HEK293 (cell line): ENCODE results near the gene CLIC2.

Experiments
- CTCF ChIA-PET: fragments of 350-600 bp; formaldehyde crosslinking; extraction: SDS; loops from one replicate; lab custom pipeline; 2021; ENCODE audit warnings: antibody characterized with exemption; lab: Yijun Ruan, JAX
- POLR2A ChIA-PET: fragments of 300-600 bp; formaldehyde crosslinking; extraction: SDS; loops from one replicate; lab custom pipeline; 2020; ENCODE audit warnings: antibody characterized with exemption, inconsistent platforms; lab: Yijun Ruan, JAX
- H3K27ac ChIP-seq: fragments of 200-500 bp; sonication (Bioruptor generic); 2 replicates; pipeline ENCODE4 v1.5.1; 2014; ENCODE audit warnings: low read depth, low read length, control low read depth, inconsistent platforms; ENCODE audit errors: extremely low read depth
- H3K36me3 ChIP-seq, 2 experiments: fragments of 200-500 bp in 1 of 2; sonication (Bioruptor generic) in 1 of 2; 1 replicate in 1 of 2; 2 replicates in 1 of 2; pipeline ENCODE4 v1.5.1; 2014 to 2017; ENCODE audit warnings: inconsistent platforms in 2 of 2, low read length in 2 of 2; ENCODE audit not compliant: control insufficient read depth in 2 of 2, insufficient read depth in 1 of 2
- H3K4me1 ChIP-seq: fragments of 200-500 bp; sonication (Bioruptor generic); 2 replicates; pipeline ENCODE4 v1.5.1; 2014; ENCODE audit warnings: mild to moderate bottlenecking, low read length, inconsistent platforms; ENCODE audit not compliant: control insufficient read depth, insufficient read depth
- H3K4me3 ChIP-seq: 2 replicates; pipeline ENCODE4 v1.5.1; 2011; ENCODE audit warnings: low read depth, mild to moderate bottlenecking, control low read depth, low read length, moderate library complexity
- H3K9me3 ChIP-seq: fragments of 200-500 bp; sonication (Bioruptor generic); 2 replicates; pipeline ENCODE4 v1.5.1; 2014; ENCODE audit warnings: low read depth, low read length, inconsistent platforms; ENCODE audit not compliant: control insufficient read depth, insufficient read depth
- ZNF664 ChIP-seq: fragments of 450-650 bp; formaldehyde crosslinking; IDR thresholded peaks from 2 replicates; pipeline ENCODE4 v1.5.1; 2016; ENCODE audit warnings: missing biosample characterization, missing genetic modification characterization
- ZNF677 ChIP-seq: fragments of 450-650 bp; IDR thresholded peaks from 2 replicates; pipeline ENCODE4 v1.5.0; 2018; ENCODE audit warnings: missing biosample characterization, mild to moderate bottlenecking, missing genetic modification characterization, moderate library complexity

The CLIC2 gene

GRCh38 chrX:155231163-155231562 lies 103.3 kb downstream of the CLIC2 start:
- CTCF ChIA-PET, result no interaction called here
- peaks cover 9 to 76% of the 10 kb centered on the region in 2 experiments for H3K36me3 ChIP-seq

More at GRCh38 chrX:155231163-155231562, 103.3 kb downstream of the CLIC2 start:
- Histone ChIP-seq H3K4me3 (no peak overlapping the region), H3K27ac (no peak overlapping the region), H3K4me1 (no peaks in the 10 kb centered on the region), H3K9me3 (no peaks in the 10 kb centered on the region)
- POLR2A ChIA-PET, result no interaction called here
- TF ChIP-seq ZNF677 (tag by site-specific recombination) (no peak), ZNF664 (tag by site-specific recombination) (peak; percentile 67)
